Nephron progenitor cell (in vitro differentiated cells): ENCODE data around the gene KCNIP1.

Experiments
- DNase-seq: peaks from one replicate; pipeline ENCODE4 v3.0.0; 2021
- H3K27ac Mint-ChIP-seq: 2 replicates; pipeline ENCODE4 v1.8.0; 2021; ENCODE audit warnings: mild to moderate bottlenecking, moderate library complexity, mixed read lengths
- H3K27me3 Mint-ChIP-seq: 2 replicates; pipeline ENCODE4 v1.8.0; 2021; ENCODE audit warnings: mild to moderate bottlenecking, low read depth, mixed read lengths; ENCODE audit not compliant: poor library complexity
- H3K36me3 Mint-ChIP-seq: 2 replicates; pipeline ENCODE4 v1.8.0; 2021; ENCODE audit warnings: low read depth, mixed read lengths
- H3K4me1 Mint-ChIP-seq: 2 replicates; pipeline ENCODE4 v1.8.0; 2021; ENCODE audit warnings: mixed read lengths
- H3K4me3 Mint-ChIP-seq: 2 replicates; pipeline ENCODE4 v1.8.0; 2021; ENCODE audit warnings: mild to moderate bottlenecking, moderate library complexity, mixed read lengths
- H3K9me3 Mint-ChIP-seq: 2 replicates; pipeline ENCODE4 v1.8.0; 2021; ENCODE audit warnings: mild to moderate bottlenecking, moderate library complexity, mixed read lengths
- CTCF ChIP-seq: fragments of 200-600 bp; sonication (generic); IDR thresholded peaks from 2 replicates; pipeline ENCODE4 v1.5.0; 2021; ENCODE audit warnings: antibody characterized with exemption

KCNIP1 gene

DNA sequence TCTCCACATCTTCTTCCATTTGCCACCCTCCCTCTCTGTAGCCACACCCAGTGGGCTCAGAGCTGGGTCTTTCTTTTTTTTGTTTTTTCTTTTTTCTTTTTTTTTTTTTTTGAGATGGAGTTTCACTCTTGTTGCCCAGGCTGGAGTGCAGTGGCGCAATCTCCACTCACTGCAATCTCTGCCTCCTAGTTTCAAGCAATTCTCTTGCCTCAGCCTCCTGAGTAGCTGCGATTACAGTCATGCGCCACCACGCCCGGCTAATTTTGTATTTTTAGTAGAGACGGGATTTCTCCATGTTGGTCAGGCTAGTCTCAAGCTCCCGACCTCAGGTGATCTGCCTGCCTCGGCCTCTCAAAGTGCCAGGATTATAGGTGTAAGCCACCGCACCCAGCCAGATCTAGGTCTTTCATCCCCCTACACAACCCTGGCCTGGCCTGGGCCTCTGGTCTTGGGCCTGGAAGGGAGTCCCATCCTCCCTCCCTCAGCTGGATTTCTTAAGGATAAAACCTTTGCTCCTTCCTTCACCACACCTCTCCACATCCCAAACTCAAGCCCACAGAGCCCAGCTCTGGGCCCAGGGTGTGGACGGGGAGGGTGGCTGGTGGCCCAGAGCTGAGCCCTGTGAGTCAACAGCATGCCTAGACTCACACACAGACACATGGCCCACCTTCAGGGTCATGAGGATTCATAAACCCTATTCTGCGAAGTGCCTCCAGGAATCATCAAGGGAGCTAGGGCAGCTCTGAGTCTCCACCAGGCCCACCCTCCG is 18.8 kb upstream of the KCNIP1 start:
- Mint-ChIP-seq H3K27ac (no peak overlapping the region), H3K4me1 (peaks cover 62% of the 10 kb centered on the region), H3K27me3 (peaks cover 10% of the 10 kb centered on the region), H3K36me3 (no peaks in the 10 kb centered on the region), H3K9me3 (no peaks in the 10 kb centered on the region), H3K4me3 (no peak overlapping the region)
- DNase-seq = no peak
- TF ChIP-seq CTCF = no peak

GRCh38 chr5:170485616-170485911 is 18.3 kb upstream of the KCNIP1 start:
- no peaks in the 10 kb centered on the region for H3K9me3 Mint-ChIP-seq
- H3K4me1 Mint-ChIP-seq = peaks cover 57% of the 10 kb centered on the region
- no peak overlapping the region for H3K27ac Mint-ChIP-seq
- no peak for DNase-seq
- H3K27me3 Mint-ChIP-seq = peaks cover 10% of the 10 kb centered on the region
- no peak for TF ChIP-seq CTCF
- H3K4me3 Mint-ChIP-seq = no peak overlapping the region
- no peaks in the 10 kb centered on the region for H3K36me3 Mint-ChIP-seq

DNA sequence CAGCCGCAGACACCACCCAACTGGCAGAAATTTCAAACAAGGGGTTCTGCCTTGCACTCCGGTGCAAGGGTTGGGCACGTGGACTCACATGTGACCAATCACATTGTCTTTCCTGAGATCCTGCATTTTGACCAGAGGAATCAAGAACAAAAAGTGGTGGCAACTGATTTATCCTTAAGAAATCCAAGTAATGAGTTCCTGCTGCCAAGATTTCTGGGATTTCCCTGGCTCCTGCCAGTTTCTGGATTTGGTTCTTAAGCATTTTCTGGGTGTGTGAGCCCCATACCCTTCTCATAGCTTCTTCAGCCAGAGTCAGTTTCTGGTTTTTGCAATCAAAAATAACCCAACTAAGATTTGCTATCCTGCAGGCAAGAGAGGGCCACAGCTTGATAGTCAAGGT is 17.4 kb upstream of the KCNIP1 start:
- Mint-ChIP-seq H3K9me3 (no peaks in the 10 kb centered on the region), H3K27ac (no peak overlapping the region), H3K4me3 (no peak overlapping the region), H3K36me3 (no peaks in the 10 kb centered on the region), H3K27me3 (peaks cover 10% of the 10 kb centered on the region), H3K4me1 (peaks cover 59% of the 10 kb centered on the region)
- no peak for DNase-seq
- TF ChIP-seq CTCF = no peak

DNA sequence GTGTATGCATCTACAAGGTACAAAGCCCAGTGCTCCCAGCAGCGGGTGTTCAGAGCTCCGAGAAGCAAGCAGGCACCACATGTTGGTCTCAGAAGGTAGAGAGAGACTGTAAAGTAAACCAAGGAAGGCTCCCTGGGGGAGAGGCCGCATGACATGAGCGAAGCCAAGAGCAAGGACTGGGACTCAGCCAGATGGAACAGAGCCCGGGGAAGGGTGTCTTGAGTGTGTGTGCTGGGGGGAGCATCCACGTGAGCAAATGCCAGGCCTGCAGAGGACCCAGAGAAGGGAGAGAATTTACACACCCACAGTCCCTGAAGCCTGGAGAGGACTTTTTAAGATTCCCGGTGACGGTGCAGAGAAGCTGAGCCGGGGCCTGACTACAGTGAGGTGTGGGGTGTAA is 15.2 kb upstream of the KCNIP1 start:
- peaks cover 13% of the 10 kb centered on the region for H3K27me3 Mint-ChIP-seq
- TF ChIP-seq CTCF = no peak
- H3K4me3 Mint-ChIP-seq = no peak overlapping the region
- no peak overlapping the region for H3K27ac Mint-ChIP-seq
- no peak for DNase-seq
- no peaks in the 10 kb centered on the region for H3K9me3 Mint-ChIP-seq
- peaks cover 66% of the 10 kb centered on the region for H3K4me1 Mint-ChIP-seq
- no peaks in the 10 kb centered on the region for H3K36me3 Mint-ChIP-seq

DNA sequence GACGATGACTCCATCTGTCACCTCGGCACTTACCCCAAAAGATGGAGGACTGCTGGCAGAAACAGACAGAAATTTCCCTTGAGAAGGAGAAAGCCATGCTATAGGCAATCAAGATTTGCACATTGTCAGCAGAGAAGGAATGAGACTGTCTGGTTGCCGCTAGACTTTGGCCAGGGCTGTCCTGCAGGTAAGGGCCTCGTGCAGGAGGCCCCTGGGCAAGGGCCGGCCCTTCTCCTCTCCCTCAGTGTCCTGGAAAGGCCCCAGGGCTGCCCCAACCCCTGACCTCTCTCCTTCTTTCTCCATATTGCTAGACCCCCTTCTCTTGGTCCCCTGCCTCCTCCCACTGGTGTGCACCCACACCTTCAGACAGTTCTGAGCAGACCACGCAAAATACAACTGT is 14.6 kb upstream of the KCNIP1 start:
- Mint-ChIP-seq H3K27ac (peak overlapping the region; percentile 25), H3K9me3 (no peaks in the 10 kb centered on the region), H3K4me3 (no peak overlapping the region), H3K36me3 (no peaks in the 10 kb centered on the region), H3K4me1 (peaks cover 65% of the 10 kb centered on the region), H3K27me3 (peaks cover 15% of the 10 kb centered on the region)
- TF ChIP-seq CTCF = no peak
- DNase-seq = no peak

DNA sequence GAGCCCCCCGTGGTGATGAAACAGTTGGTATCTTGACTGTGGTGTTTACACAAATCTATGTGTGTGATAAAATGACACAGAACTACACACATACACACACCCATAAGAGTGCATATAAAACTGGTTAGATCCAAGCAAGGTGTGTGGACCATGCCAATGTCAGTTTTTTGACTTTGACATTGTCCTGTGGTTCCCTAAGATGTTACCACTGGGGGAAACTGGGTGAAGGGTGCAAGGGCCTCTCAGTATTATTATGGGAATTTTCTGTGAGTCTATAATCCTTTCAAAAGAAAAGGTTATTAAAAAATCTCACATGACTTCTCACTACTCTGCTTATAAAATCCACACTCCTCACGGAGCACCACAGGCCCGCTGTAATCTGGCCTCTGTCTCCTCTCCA is 13.4 kb upstream of the KCNIP1 start:
- no peak overlapping the region for H3K4me3 Mint-ChIP-seq
- peaks cover 61% of the 10 kb centered on the region for H3K4me1 Mint-ChIP-seq
- no peaks in the 10 kb centered on the region for H3K9me3 Mint-ChIP-seq
- H3K27ac Mint-ChIP-seq = no peak overlapping the region
- peaks cover 17% of the 10 kb centered on the region for H3K27me3 Mint-ChIP-seq
- no peak for TF ChIP-seq CTCF
- no peak for DNase-seq
- no peaks in the 10 kb centered on the region for H3K36me3 Mint-ChIP-seq
